RWPE2 (cell line): Measurements from ENCODE around the gene CDH4.
A peak's percentile ranks its signal among the peaks of the same experiment; 100 is the strongest.

ENCODE experiments used
- ATAC-seq: fragments of 200-7000 bp; cut with Tn5 transposase; 3 replicates; pipeline ENCODE4 v1.9.1; 2021; ENCODE audit warnings: low read depth
- DNase-seq: peaks from one replicate; pipeline ENCODE4 v3.0.0-alpha.2; 2020; ENCODE audit warnings: low spot score
- H3K27ac ChIP-seq: fragments of 450-650 bp; 2 replicates; pipeline ENCODE4 v1.5.1; 2017; ENCODE audit warnings: mild to moderate bottlenecking; ENCODE audit not compliant: poor library complexity, severe bottlenecking
- H3K27me3 ChIP-seq: fragments of 250-450 bp; sonication (Bioruptor Pico); 2 replicates; pipeline ENCODE4 v1.5.1; 2021; ENCODE audit warnings: mild to moderate bottlenecking, moderate library complexity; ENCODE audit not compliant: insufficient read depth, poor library complexity, severe bottlenecking
- H3K36me3 ChIP-seq: fragments of 250-450 bp; sonication (Bioruptor Pico); 2 replicates; pipeline ENCODE4 v1.5.1; 2020; ENCODE audit warnings: low read depth, mild to moderate bottlenecking, moderate library complexity
- H3K4me1 ChIP-seq: fragments of 250-450 bp; sonication (Bioruptor Pico); 2 replicates; pipeline ENCODE4 v1.5.1; 2021; ENCODE audit warnings: mild to moderate bottlenecking, moderate library complexity; ENCODE audit not compliant: insufficient read depth, poor library complexity, severe bottlenecking
- H3K4me3 ChIP-seq: fragments of 250-450 bp; sonication (Bioruptor Pico); 2 replicates; pipeline ENCODE4 v1.5.1; 2021; ENCODE audit warnings: mild to moderate bottlenecking, moderate library complexity; ENCODE audit not compliant: severe bottlenecking
- H3K9me3 ChIP-seq: fragments of 250-450 bp; sonication (Bioruptor Pico); 2 replicates; pipeline ENCODE4 v1.5.1; 2021; ENCODE audit warnings: mild to moderate bottlenecking, moderate library complexity; ENCODE audit not compliant: severe bottlenecking
- TF ChIP-seq, protein P1 (sequence below): fragments of 450-650 bp; IDR thresholded peaks from one replicate; pipeline ENCODE4 v1.5.1; 2017; ENCODE audit warnings: mild to moderate bottlenecking, moderate library complexity; ENCODE audit not compliant: poor library complexity, severe bottlenecking

Gene CDH4

DNA sequence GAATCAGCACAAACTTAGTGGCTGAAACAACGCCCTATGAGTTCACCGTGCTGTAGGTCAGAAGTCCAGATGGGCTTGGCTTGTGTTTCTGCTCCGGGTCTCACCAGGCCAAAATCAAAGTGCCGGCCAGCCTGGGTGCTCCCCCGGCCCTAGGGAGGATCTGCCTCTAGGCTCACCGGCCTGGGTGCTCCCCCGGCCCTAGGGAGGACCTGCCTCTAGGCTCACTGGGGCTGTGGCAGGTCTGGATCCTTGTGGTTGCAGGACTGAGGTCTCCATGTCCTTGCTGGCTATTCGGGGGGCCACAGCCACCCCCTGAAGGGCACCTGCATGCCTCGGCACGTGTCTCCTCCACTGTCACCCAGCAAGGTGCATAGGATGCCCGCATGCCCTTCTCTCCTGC is 597.3 kb downstream of the CDH4 start:
- TF ChIP-seq, protein P1, sequence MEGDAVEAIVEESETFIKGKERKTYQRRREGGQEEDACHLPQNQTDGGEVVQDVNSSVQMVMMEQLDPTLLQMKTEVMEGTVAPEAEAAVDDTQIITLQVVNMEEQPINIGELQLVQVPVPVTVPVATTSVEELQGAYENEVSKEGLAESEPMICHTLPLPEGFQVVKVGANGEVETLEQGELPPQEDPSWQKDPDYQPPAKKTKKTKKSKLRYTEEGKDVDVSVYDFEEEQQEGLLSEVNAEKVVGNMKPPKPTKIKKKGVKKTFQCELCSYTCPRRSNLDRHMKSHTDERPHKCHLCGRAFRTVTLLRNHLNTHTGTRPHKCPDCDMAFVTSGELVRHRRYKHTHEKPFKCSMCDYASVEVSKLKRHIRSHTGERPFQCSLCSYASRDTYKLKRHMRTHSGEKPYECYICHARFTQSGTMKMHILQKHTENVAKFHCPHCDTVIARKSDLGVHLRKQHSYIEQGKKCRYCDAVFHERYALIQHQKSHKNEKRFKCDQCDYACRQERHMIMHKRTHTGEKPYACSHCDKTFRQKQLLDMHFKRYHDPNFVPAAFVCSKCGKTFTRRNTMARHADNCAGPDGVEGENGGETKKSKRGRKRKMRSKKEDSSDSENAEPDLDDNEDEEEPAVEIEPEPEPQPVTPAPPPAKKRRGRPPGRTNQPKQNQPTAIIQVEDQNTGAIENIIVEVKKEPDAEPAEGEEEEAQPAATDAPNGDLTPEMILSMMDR, result no peak
- ATAC-seq, result no peak
- H3K4me1 ChIP-seq, result no peaks in the 10 kb centered on the region

DNA sequence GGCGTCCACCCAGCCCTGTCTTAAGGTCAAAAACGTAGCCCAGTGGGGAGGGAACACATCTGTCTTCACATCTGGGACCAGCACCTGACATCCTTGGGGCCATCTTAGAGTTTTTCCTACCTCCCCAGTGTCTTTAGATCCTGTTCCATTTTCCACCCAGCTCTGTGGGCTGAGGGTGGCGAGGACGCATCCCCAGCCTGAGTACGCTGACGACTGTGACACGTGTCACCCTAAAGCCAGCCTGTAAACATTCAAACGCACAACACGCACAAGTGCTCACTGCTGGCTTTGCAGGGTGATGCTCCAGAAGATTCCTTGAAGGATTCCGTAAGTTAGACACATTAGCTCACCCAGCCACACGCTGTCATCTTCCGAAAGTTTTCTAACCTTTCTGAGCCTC is 597.8 kb downstream of the CDH4 start:
- H3K36me3 ChIP-seq, result peaks cover 5% of the 10 kb centered on the region; the same call in 1 of the 2 replicates
- H3K27me3 ChIP-seq, result no peaks in the 10 kb centered on the region
- DNase-seq (no peak), ATAC-seq (no peak)
- no peaks in the 10 kb centered on the region for H3K9me3 ChIP-seq
- H3K4me3 ChIP-seq, result no peak overlapping the region
- TF ChIP-seq, protein P1, result no peak
- no peak overlapping the region for H3K27ac ChIP-seq
- H3K4me1 ChIP-seq, result no peaks in the 10 kb centered on the region

More for the DNA sequence above, 597.3 kb downstream of the CDH4 start:
- Histone ChIP-seq H3K4me3 (no peak overlapping the region), H3K27ac (no peak overlapping the region), H3K27me3 (no peaks in the 10 kb centered on the region), H3K9me3 (no peaks in the 10 kb centered on the region), H3K36me3 (peaks cover 7% of the 10 kb centered on the region; the same call in 1 of the 2 replicates)
- DNase-seq, result no peak

DNA sequence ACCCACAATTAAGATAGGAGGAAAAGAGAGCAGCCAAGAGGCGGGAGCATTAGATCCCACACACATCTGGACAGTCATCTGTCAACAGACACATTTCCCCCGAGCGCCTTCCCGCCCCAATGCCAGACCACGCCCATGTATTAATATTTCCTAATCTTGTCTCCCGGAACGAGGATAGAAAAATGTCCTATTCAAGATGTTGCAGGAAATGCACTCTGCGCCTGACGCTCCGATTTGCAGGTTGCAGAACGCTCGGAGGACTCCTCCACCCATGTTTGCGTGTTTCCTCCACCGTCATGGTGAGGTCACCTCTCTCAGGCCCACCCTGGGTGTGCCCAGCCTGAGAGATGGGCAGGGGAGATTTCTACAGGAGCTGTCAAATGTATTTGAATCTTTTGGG is 598.4 kb downstream of the CDH4 start:
- TF ChIP-seq, protein P1, result no peak
- Histone ChIP-seq H3K36me3 (peaks cover 5% of the 10 kb centered on the region; the same call in 1 of the 2 replicates), H3K4me1 (no peaks in the 10 kb centered on the region), H3K9me3 (no peaks in the 10 kb centered on the region), H3K27ac (no peak overlapping the region), H3K4me3 (no peak overlapping the region), H3K27me3 (no peaks in the 10 kb centered on the region)
- DNase-seq (no peak), ATAC-seq (no peak)

DNA sequence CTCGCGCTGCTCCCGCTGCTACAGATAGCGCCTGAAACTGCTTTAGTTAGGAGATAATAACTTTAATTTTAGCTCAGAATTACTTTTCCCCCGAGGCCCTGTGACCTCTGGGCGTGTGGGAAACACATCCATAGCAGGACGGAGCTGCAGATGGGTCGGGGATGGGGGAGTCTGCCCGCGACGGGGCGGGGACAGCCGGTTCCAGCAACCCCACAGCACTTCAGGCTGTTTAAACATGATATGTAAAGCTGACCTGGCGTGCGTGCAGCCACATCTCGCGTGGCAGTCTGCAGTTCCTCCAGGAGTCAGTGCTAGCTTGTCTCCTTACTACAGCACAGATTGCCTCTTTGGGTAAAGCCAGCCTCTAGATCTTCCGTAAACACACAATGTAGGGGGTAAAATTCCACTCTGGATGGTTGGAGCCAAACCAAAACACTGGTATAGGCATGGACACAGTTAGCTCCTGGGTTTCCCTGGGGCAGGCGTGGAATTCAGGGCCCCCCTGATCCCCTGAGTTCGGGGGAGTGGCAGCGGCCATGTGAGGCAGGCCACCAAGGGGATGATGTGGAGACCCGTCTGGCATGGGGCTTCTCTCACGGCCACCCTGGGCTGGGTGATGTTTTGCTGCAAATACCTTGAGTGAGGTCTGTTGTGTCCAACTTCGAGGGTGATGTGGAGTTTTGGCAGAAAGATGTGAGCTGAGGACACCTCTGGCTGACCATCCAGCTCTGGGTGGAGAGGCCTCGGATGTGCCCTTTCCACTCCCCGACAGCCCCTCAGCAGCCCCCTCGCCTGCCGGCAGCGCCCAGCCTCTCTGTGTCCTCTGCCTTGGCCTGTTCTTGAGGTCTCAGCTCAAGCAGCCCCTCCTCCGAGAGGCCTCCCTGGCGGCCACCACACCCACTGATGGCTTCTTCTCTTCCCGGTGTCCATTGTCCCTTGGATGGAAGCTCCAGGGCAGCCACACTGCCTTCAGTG is 599.2 kb downstream of the CDH4 start:
- no peak overlapping the region for H3K4me3 ChIP-seq
- ATAC-seq, result peak; percentile 7; the same call in 2 of the 3 replicates
- H3K36me3 ChIP-seq, result peaks cover 5% of the 10 kb centered on the region; the same call in 1 of the 2 replicates
- no peak for DNase-seq
- TF ChIP-seq, protein P1, result no peak
- H3K4me1 ChIP-seq, result no peaks in the 10 kb centered on the region
- no peak overlapping the region for H3K27ac ChIP-seq
- no peaks in the 10 kb centered on the region for H3K9me3 ChIP-seq
- no peaks in the 10 kb centered on the region for H3K27me3 ChIP-seq
